22Rv1 (cell line): ENCODE results near the gene MAPK1.
"Not testable (repeated sequence)": the region's sequence is repeated elsewhere in the genome, so short reads cannot be mapped to it uniquely, and the experiment has no call there.

Experiments
- H3K27ac ChIP-seq: fragments of 450-650 bp; 2 replicates; pipeline ENCODE4 v1.5.1; 2017
- CTCF ChIP-seq: fragments of 450-650 bp; IDR thresholded peaks from 2 replicates; pipeline ENCODE4 v1.5.1; 2017; ENCODE audit warnings: mild to moderate bottlenecking
- ZFX ChIP-seq: fragments of 450-650 bp; IDR thresholded peaks from 2 replicates; pipeline ENCODE4 v1.6.1; 2017; ENCODE audit warnings: antibody characterized with exemption, borderline replicate concordance

The MAPK1 gene

GRCh38 chr22:21889251-21889990 lies 22.0 kb upstream of the MAPK1 start:
- H3K27ac ChIP-seq = no peak overlapping the region
- TF ChIP-seq ZFX = no peak
- no peak for TF ChIP-seq CTCF

- TF ChIP-seq ZFX (no peak), CTCF (no peak)
- no peak overlapping the region for H3K27ac ChIP-seq
Observed at GRCh38 chr22:21887841-21888240, 20.4 kb upstream of the MAPK1 start.

- H3K27ac ChIP-seq = not testable (repeated sequence)
Observed at GRCh38 chr22:21883930-21884329, 16.5 kb upstream of the MAPK1 start.

GRCh38 chr22:21882754-21883333 lies 15.4 kb upstream of the MAPK1 start:
- H3K27ac ChIP-seq = not testable (repeated sequence)

GRCh38 chr22:21881841-21882753 lies 14.7 kb upstream of the MAPK1 start:
- TF ChIP-seq ZFX (no peak), CTCF (no peak)
- no peak overlapping the region for H3K27ac ChIP-seq

- no peak overlapping the region for H3K27ac ChIP-seq
- TF ChIP-seq CTCF = no peak
- no peak for TF ChIP-seq ZFX
Observed at GRCh38 chr22:21876486-21877176, 9.2 kb upstream of the MAPK1 start.

- not testable (repeated sequence) for H3K27ac ChIP-seq
Observed at GRCh38 chr22:21874953-21875352, 7.5 kb upstream of the MAPK1 start.

- no peak overlapping the region for H3K27ac ChIP-seq
- TF ChIP-seq ZFX (no peak), CTCF (no peak)
Observed at GRCh38 chr22:21873619-21874018, 6.2 kb upstream of the MAPK1 start.

- not testable (repeated sequence) for H3K27ac ChIP-seq
Observed at GRCh38 chr22:21872741-21873140, 5.3 kb upstream of the MAPK1 start.
